ENCODE data around the gene SCNN1A.

SCNN1A gene

DNA sequence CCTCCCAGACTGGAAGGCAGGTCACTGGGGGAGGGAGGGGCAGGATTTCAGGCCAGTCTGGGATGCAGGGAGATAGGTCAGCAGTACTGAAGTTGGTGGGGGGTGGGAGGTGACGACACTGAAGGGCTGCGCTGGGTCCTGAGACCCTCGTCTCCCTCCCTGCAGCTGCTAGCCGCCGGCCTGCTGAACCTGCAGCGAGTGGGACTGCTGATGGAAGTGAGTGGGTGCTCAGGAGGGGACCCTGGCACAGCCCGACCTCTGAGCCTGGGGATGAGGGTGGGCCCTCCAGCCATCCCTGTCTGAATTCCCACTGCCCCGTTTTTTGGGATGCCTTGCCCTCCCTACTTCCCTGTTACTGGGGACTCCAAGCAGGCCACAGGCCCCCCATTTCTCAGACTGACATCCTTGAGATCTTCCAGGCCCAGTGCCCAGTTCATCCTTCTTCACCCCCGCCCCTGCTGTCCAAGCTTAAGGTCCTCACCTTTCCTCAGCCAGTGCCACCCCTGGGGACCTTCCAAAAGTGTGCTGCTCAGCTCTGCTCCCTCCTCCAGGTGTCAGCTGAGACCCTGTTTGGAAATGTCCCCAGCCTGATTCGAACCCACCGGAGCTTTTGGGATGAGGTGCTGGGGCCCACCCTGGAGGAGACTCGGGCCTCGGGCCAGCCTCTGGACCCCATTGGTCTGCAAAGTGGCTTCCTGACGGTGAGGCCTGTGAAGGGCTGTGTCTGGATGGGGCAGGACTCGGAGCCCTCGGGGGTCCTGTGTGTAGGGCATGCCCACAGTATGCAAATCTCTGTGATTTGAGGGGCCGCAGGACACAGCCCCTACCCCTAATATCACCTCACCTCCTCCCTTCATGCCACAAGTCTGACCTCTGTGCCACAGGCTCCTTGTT is 59.4 kb downstream of the SCNN1A start:
- DNase-seq: no peak

DNA sequence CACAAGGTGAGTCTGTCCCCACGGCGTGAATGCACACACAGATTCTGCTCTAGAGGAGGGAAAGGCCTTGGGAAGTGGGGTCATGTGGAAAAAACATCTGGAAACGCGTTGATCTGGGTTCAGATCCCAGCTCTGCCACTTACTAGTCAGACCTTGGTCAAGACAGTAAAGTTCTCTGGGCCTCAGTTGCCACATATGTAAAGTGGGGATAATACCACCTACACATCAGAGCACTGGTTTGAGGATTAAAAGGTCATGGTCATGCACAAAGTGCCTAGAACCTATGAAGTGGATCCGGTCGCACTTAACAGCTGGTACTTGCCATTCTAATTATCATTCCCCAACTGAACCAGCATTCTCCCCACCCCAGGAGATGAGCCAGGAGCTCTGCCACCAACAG is 60.2 kb downstream of the SCNN1A start:
- DNase-seq: no peak

DNA sequence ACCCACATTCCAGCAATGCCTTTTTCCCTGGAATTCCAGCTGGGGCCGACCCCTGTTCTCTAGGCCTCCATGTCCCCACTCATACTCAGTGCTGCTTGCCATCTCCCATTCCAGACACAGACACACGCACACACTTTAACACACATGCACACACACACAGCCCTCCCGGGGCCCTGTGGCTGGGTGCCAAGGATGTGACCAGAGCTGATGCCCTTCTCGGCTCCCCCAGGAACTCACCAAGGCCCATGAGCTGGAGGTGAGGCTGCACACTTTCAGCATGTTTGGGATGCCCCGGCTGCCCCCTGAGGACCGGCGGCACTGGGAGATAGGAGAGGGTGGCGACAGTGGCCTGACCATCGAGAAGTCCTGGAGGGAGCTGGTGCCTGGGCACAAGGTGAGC is 60.6 kb downstream of the SCNN1A start:
- no peak for DNase-seq

DNA sequence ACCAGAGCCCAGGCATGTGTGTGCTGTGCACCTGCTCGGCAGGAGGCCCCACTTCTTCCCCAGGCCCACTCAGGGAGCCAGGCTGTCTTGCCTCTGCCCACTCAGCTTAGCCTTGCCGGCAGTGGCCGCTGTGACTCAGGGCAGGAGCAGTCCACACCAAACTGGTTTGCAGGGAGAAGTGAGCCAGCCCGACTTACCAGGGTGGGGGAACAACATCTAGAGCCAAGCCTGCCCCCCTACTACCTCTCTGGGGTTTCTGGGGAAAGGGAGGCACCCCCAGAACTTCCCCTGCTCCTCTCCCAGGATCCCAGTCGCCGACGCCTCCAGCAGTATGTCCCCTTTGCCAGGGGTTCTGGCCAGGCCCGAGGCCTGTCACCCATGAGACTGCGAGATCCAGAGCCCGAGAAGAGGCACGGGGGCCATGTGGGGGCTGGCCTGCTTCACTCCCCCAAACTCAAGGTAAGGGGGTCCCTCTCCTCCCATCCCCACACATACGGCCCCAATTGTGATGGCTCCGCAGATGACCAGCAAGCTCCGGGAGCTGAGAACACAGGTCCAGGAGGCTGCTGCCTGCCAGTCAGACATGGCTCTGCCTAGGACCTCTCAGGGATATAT is 61.9 kb downstream of the SCNN1A start:
- no peak for DNase-seq

DNA sequence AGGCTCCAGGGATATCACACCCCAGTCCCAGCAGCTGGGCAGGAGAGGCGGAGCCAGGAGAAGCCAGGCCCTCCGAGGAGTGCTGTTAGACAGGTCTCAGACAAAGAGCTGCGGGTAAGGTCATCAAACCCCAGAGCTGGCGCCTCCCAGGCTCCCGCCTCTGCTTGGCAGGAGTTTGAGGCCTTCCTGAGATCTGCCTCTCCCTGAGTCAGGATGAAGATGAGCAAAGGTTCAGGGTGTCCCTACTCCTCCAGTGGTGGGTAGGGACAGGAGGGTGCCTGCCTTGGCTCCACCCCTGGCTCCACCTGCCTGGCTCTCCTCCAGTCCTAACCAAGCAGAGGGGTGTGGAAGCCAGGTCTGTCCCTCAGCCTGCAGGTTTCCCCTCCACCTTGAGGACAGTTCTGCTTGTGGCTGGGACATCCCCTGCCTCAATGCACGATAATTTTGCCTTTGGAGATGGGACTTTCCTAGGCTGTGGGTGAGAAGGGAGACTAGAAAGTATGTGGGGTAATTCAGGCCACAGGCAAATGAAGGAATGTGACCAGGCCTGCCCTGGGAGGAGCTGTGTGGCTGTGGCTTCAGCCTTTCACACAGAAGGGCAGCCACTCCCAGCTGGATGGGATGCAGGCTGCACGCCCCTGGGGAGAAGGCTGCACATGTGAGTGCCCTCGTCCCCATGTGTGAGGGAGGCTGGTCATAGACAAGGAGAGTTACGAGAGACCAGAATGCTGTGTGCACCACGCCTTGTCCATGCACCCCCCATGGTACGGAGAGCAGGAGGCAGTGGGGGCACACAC is 62.6 kb downstream of the SCNN1A start:
- DNase-seq: no peak

DNA sequence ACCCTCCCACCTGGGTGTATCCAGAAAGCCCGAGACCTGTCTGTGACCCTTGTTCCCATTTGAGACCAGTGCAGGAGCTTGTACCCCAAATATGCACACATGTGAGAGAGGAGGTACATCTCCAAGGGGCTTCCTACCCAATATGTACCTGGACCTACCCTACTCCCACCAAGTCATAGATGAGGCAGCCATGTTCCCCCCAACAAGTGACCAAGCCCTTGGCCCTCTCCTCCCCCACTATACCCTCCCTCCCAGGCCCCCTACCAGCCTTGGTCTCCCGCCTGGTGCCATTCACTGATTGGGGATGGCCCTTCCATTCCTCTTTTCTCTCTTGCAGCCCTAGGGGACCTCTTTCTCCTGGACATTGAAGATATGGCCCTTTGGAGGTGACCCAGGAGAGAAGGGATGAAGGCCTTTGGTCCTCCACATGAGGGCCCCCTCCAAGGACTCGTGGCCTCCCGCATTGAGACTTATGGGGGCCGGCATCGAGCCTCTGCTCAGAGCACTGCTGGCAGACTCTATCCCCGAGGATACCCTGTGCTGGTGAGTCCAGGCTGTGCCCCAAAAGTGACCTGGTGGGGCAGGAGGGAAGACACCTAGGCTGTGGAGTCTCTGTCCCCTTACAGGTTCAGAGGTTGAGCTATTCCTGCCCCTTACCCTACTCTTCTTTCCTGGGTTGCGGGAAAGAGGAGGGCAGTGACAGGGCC is 63.4 kb downstream of the SCNN1A start:
- no peak for DNase-seq

DNA sequence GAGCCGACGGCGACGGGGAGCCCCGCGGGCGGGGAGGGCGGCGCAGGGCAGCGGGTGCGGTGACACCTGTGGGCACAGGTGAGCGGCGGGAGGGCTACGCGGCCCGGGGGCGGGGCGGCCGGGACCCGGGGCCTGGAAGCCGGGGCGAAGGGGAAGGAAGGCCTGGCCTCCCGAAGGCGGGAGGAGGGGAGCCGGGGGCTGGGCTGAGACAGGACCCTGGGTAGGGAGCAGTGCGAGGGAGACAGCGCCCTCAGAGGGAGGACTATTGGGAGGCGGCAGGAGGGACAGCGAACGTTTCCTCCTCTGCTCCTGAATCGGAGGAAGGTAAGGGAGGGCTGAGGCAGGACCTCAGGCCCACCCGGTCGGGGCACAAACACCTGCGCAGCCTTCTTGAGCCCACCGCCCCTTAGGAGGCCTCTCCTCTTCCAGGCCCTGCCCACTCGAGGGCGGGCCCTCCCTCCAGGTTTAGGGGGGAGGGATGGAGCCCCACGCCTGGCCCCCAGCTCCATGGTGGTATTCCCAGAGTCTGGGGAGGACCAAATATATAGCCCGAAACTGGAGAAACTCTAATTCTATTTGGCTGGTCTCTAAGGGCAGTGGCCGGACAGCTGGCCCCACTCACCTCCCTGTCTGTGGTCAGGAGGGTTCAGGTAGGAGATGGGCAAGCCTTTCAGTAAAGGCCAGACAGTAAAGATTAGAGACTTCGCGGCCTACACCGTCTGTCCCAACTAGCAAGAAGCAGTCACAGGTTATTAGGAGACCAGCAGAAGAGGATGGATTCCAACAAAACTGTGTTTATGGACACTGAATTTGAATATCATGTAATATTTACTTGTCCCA is 64.4 kb downstream of the SCNN1A start:
- DNase-seq: no peak

DNA sequence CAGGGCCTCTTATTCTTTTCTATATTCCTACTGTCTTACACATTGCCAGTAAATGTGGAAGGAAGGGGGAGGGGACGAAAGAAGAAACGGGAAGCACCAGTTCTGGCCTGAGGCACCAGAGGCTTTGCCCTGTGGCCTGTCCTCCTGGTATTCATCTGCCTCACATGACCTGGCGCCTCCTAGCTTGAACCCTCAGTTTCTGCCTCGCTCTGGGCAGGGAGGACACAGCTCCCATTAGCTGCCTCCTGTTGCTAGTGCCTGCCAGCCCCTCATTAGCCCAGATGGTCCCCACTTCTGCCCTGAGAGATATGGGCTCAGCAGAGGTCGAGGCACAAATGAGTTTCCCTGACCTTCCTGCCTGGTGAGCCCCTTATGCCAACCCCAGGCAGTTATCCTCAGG is 67.8 kb downstream of the SCNN1A start:
- no peak for DNase-seq

DNA sequence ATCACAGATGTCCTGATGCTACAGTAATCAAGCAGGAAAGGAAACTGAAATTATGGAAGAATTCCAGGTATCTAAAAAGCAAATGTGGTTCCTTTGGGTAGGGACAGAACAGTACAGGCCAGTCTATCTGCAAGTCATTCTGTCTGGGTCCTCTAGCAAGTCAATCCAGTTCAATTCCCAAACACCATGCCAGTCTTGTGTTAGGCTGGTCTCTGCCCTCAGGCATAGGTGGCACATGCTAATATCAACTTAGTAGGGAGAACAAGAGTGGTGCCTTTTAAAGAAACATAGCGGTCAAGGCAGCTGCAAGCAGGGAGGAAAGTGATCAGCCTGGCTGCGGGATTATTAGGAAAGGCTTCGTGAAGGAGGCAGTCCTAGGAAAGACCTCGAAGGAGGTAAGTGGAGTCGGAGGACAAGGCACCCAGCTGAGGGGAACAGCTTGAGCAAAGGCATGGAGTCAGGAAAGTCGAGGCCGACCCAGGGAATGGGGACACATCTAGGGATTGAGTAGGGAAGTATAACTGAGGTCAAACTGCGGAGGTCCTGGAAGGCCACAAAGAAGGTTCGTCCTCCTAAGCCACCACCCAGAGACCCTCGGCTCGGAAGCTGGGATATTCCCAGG is 68.7 kb downstream of the SCNN1A start:
- no peak for DNase-seq

DNA sequence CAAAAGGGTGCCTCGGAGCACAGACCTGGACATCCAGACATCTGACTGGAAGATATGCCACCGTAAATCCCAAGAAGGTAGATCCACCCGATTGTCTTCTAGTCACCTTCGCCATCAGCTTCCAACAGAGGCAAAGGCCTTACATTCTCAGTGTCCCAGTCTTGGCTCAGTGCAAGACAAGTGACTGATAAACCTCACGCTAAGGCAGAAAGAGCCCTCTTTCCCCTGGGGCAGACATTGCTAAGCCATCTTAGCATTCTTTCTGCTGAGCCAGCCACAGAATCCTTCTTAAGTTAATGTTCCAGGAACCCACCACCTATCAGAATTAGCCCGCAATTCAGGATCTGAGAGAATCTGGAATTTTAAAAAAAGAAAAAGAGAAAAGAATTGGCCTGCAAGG is 69.2 kb downstream of the SCNN1A start:
- DNase-seq: no peak

DNA sequence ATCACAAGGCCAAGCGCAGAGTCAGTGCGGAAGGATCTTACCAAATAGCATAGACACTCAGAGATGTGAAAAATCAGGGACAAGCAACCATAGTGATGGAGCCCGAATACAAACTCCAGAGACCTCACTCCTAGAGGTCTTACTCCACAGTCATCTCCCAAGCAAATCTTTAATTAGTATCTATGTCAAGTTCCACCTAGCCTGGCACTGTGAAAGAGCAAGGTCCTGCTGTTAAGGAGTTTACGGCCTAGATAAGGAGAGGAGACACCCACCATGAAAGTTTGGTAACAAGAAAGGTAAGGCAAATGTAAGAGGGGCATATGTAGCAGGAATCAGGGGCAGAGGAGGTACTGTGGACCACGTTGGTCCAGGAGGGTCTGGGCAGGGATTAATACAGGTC is 72.3 kb downstream of the SCNN1A start:
- no peak for DNase-seq

DNA sequence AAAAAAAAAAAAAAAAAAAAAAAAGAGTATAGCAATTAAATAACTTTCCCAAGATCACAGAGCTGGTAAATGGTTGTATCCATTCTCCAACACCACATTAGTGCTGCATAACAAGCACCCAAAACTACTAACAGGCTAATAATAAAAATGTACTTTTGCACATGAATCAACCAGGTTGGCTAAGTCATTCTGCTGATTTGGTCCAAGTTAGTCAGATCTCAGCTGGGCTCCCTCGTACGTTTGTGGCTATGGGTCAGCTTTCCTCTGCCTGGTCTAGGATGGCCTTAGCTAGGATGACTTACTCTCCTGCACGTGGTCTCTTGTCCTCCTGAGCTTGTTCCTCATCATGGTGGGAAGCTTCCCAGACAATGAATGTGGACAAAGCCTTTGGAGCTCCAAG is 72.7 kb downstream of the SCNN1A start:
- no peak for DNase-seq

DNA sequence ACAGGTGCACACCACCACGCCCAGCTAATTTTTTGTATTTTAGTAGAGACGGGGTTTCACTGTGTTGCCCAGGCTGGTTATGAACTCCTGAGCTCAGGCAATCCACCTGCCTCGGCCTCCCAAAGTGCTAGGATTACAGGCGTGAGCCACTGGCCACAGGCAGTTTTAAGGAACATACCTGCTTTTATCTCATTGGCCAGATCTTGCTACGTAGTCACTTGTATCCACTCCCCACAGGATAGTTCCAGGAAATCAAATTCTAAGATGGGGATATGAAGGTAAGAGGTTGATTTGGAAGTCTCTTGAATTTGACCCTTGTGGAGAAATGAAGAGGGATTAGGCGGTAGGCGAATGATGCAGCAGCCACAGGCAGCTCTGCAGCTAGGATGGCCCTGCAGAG is 73.6 kb downstream of the SCNN1A start:
- DNase-seq: no peak

DNA sequence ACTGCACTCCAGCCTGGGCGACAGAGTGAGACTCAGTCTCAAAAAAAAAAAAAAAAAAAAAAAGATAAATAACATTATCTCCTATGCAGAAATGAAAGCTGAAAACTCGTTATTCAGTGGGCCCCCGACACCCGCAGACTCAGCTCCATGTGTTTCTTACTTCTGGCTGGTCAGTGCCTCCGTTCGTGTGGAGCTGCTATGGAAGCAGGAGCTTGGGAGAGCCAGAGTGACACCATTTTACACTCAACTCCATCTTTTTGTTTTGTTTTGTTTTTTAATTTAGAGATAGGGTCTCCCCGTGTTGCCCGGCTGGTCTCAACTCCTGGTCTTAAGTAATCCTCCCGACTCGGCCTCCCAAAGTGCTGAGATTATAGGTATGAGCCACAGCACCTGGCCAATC is 78.2 kb downstream of the SCNN1A start:
- DNase-seq: no peak

Data from activated naive CD4-positive, alpha-beta T cell treated with Interleukin-2 at 50 U/mL for 16 hours (primary cell).